Subcutaneous adipose tissue (tissue), 4 donors: Measurements from ENCODE around the gene KLHL35. TPM values are rescaled to one million over a fixed set of nuclear protein-coding genes. Genes with fewer than 3 reads are reported as not detected.

Experiments used
- total RNA-seq, 4 donors: library from RNA; depleted of rRNA; stranded (reverse); fragments of >200 nt; gene quantifications; one replicate each; pipeline ENCODE4 v1.1.0, GENCODE V29; 2016
- TF ChIP-seq, protein P1 (sequence below): fragments of 450-650 bp; IDR thresholded peaks from one replicate; pipeline ENCODE4 v1.5.1; 2016; ENCODE audit warnings: low read depth, mild to moderate bottlenecking, control low read depth, antibody characterized with exemption, moderate library complexity

The KLHL35 gene
- total RNA-seq, 4 donors from 2014 or later = 0.82 to 1.3 (median 1.1) TPM; not detected in 1

DNA sequence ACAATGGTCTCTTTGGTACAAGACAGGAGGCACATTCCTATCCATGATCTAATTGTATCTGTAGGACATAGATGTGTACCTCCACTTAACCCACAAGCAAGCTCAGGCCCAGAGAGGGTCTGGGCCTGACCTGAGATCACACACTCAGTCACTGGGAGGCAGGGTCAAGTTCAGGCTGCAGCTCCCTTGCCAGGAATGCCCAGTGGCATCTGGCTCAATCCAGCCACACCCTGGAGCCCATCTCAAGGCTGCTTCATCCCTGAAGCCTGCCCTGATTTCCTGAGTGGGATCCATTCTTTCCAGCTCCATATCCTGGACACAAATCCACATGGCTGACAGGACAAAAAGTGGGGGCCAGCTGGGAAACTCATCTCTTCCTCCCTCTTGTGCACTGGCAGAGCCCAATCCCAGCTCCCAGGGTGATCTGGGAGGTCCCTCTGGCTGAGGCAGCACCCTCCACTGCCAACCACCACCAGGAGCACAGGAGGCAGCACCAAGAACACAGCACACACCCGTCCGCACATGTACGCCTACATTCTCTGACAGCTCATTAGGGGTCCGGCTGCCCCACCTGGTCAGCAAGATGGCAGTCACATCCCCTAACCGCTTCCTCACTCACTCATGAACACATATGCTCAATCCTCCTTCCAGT lies 39.2 kb upstream of the KLHL35 start:
- TF ChIP-seq, protein P1, sequence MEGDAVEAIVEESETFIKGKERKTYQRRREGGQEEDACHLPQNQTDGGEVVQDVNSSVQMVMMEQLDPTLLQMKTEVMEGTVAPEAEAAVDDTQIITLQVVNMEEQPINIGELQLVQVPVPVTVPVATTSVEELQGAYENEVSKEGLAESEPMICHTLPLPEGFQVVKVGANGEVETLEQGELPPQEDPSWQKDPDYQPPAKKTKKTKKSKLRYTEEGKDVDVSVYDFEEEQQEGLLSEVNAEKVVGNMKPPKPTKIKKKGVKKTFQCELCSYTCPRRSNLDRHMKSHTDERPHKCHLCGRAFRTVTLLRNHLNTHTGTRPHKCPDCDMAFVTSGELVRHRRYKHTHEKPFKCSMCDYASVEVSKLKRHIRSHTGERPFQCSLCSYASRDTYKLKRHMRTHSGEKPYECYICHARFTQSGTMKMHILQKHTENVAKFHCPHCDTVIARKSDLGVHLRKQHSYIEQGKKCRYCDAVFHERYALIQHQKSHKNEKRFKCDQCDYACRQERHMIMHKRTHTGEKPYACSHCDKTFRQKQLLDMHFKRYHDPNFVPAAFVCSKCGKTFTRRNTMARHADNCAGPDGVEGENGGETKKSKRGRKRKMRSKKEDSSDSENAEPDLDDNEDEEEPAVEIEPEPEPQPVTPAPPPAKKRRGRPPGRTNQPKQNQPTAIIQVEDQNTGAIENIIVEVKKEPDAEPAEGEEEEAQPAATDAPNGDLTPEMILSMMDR = no peak

DNA sequence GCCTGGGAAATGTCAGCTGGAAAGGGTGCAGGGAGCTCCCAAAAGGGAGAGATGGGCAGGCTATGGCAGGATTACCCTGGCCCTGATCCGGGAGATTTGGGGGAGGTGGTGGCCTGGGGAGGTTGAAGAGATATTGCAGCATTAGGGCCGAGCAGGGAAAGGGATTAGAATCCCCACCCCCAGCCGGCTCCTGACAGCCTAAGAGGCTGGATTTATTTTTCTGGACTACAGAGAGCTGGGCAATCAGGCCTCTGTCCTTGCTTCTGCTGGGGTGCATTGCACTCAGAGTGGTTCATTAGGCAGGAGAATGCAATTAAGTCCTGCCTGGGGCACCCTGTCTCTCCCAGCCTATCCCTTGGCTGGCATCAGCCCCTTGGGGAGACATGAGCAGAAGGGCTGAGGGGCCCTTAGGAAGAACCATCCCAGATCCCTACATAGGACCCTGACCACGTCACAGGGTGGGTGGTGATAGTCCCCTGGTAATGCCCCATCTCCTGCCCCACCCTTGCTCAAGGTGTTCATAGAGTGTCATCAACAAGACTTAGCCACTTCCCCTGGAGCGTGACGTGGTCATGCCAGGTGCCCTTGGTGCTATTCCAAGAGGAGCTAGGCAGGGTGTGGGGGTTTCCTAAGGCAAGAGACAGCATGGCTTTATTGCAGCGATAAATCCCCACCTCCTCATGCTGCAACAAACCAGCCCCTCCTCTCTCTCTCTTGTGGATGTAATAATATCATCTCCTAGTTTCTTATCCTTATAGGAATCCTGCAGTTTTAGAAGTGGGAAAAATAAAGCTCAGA lies 38.4 kb upstream of the KLHL35 start:
- TF ChIP-seq, protein P1 = no peak

DNA sequence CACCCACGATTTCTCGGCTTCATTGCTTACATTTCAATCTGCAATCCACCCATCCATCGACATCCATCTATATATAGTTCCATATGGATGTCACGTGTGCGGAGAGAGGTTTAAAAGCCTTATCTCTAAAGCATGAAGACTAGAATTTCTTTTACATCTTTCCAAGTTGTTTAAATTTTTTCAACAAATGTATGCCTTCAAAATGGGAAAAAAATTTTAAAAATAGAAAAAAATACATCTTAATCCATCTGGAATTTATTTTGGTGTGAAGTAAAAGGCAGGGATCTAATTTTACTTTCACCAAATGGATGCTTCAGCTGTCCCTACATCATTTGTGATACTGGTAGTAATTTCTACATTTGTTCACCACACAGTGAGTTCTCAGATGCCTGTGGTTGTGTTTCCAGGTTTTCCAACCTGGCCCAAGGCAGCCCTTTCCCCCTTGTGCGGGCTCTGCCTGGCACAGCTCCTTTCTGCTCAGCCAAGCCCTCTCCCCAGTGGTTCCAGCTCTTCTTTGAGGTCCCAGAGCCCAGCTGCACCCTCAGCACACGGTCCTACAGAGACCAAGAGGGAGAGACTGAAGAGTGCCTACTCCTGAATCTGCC lies 37.6 kb upstream of the KLHL35 start:
- TF ChIP-seq, protein P1 = no peak

DNA sequence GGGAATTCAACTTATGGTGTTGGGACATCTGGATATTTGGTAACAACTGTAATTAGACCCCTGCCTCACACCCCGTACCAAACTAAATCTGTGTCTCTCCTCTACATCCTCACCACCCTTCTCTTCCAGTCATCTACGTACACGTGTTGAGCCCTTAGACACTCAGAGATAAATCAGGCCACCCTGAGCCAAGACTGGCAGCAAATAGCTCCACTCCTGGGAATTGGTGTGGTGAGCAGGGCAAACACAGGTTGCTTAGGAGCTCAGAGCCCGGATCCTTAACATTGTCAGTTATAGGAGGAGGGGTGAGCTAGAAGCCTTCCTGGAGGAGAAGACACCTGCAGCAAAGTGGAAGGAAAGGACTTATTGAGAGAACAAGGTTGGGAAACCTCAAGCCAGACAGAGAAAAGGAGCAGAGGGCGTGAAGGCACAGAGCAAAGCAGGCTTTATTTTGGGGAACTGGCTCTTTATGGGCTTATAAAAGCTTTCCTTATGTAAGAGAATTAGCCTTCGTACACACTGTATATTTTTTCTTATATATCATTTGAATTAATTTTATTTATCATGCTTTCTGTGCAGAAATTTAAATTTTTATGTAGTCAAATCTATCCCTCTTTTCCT lies 36.9 kb upstream of the KLHL35 start:
- TF ChIP-seq, protein P1 = no peak

DNA sequence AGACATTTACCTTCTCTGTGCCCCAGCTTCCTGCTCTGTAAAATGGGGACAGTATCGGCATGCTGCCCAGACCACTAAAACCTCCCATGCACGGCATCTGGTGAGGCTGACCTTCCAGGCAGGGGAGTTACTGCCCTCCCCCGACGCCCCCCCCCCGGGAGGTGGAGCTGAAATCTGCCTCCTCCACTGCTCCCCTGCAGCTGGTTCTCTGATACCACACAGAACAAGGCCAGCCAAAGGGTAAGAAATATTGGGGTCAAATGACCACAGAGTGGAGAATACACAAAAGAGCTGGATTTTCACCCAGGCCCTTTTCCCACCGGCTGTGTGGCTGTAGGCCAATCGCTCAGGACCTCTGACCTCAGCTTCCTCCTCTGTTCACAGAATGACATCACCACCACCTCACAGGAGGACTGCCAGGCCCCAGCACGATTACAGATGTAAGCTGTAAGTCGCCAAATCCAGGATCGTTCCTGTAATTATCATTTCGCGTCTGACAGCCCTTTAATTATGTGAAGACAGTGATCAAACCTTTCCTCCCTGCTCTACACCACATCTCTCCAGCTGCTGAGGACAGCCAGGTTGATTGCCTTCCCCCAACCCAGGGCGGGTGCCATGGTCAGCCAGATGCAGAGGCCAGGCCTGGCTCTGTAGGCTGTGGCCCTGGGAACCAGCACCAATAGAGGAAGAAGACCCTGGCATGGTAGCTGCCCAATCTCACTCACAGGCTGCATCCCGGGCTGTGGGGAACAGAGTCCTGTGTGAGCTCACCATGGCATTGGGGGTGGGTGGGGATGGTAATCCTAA lies 35.7 kb upstream of the KLHL35 start:
- TF ChIP-seq, protein P1 = no peak

DNA sequence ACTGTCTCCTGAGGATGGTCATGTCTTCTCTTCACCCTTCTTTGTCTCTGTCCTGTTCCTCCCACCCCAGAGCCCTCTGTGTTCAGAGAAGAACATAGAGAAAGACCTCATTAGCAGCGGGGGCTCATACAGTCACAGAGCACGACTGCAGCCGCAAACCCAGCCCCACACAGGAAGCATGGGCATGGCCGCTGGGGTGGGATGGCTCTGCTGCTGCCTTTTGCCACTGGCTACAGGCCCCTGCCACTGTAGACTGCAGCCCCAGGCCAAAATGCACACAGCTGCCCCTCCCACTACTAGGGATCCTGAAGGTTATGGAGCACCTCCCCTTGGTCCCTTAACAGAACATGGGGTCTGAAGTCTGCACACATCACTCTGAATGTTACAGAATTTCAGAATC lies 34.9 kb upstream of the KLHL35 start:
- TF ChIP-seq, protein P1 = no peak
